Erythroblast (primary cell): Measurements from ENCODE around the gene OR10H1.

ENCODE experiments used
- DNase-seq, 2 experiments: peaks; one replicate each; lab custom pipeline; 2025; lab: John Stamatoyannopoulos, UW
- GATA1 ChIP-seq: IDR thresholded peaks from 2 replicates; pipeline ENCODE4 v1.6.1; 2011; ENCODE audit warnings: low read depth, mild to moderate bottlenecking, control low read depth, low read length, moderate library complexity
- POLR2A ChIP-seq: IDR thresholded peaks from 2 replicates; pipeline ENCODE4 v1.6.1; 2011; ENCODE audit warnings: mild to moderate bottlenecking, low read length

OR10H1 gene

GRCh38 chr19:15759962-15760565, 55.4 kb downstream of the OR10H1 start:
- peak; percentile 10 to 38 for DNase-seq
- TF ChIP-seq POLR2A (no peak), GATA1 (no peak)

GRCh38 chr19:15758379-15758778, 57.1 kb downstream of the OR10H1 start:
- TF ChIP-seq GATA1 (no peak), POLR2A (no peak)
- DNase-seq, result no peak
